Neural cell (in vitro differentiated cells): ENCODE results near the gene CPLX1. TPM values are rescaled to one million over a fixed set of nuclear protein-coding genes. Genes with fewer than 3 reads are reported as not detected.

Experiments used
- H2AFZ ChIP-seq: fragments of 200-600, 300-800 bp; sonication (generic), shearing (Covaris generic); 2 replicates; pipeline ENCODE4 v1.6.0; 2014; ENCODE audit warnings: low read depth, mild to moderate bottlenecking, antibody characterized with exemption, low read length, moderate library complexity
- H3F3A ChIP-seq: fragments of 200-600 bp; shearing (Covaris generic); 2 replicates; pipeline ENCODE4 v1.6.1; 2016; ENCODE audit warnings: mild to moderate bottlenecking, moderate library complexity, mixed read lengths, antibody characterized with exemption, low read length; ENCODE audit not compliant: insufficient read depth, poor library complexity, severe bottlenecking
- H3K27ac ChIP-seq: fragments of 200-600, 300-800 bp; sonication (generic), shearing (Covaris generic); 2 replicates; pipeline ENCODE4 v1.5.1; 2014; ENCODE audit warnings: mild to moderate bottlenecking, low read length, moderate library complexity
- H3K27me3 ChIP-seq: fragments of 300-800, 200-600 bp; sonication (generic), shearing (Covaris generic); 2 replicates; pipeline ENCODE4 v1.6.0; 2014; ENCODE audit warnings: mild to moderate bottlenecking, low read depth, low read length, moderate library complexity; ENCODE audit not compliant: insufficient read depth
- H3K36me3 ChIP-seq: fragments of 300-800, 200-600 bp; sonication (generic), shearing (Covaris generic); 2 replicates; pipeline ENCODE4 v1.5.1; 2014; ENCODE audit warnings: mild to moderate bottlenecking, antibody characterized with exemption, low read length, moderate library complexity; ENCODE audit not compliant: insufficient read depth
- H3K4me2 ChIP-seq: fragments of 300-800, 200-600 bp; sonication (generic), shearing (Covaris generic); 2 replicates; pipeline ENCODE4 v1.6.0; 2014; ENCODE audit warnings: mild to moderate bottlenecking, low read length
- H3K4me3 ChIP-seq: fragments of 300-800, 200-600 bp; sonication (generic), shearing (Covaris generic); 2 replicates; pipeline ENCODE4 v1.5.1; 2014; ENCODE audit warnings: mild to moderate bottlenecking, low read length, moderate library complexity
- H3K79me2 ChIP-seq: fragments of 200-600 bp; shearing (Covaris generic); replicated peaks from 2 replicates; pipeline ENCODE4 v1.6.0; 2014; ENCODE audit warnings: mild to moderate bottlenecking, low read length, moderate library complexity; ENCODE audit not compliant: insufficient read depth
- H3K9ac ChIP-seq: fragments of 300-800, 200-600 bp; sonication (generic), shearing (Covaris generic); 2 replicates; pipeline ENCODE4 v1.6.1; 2016; ENCODE audit warnings: mild to moderate bottlenecking, low read length, mixed read lengths
- H3K9me2 ChIP-seq: fragments of 200-600 bp; shearing (Covaris generic); 2 replicates; pipeline ENCODE4 v1.6.1; 2016; ENCODE audit warnings: mild to moderate bottlenecking, low read length, mixed read lengths; ENCODE audit not compliant: insufficient read depth
- H3K9me3 ChIP-seq: fragments of 200-600, 300-800 bp; sonication (generic), shearing (Covaris generic); 2 replicates; pipeline ENCODE4 v1.6.1; 2016; ENCODE audit warnings: mild to moderate bottlenecking, mixed run types, low read length, moderate library complexity, mixed read lengths
- H4K20me1 ChIP-seq: fragments of 200-600 bp; shearing (Covaris generic); 2 replicates; pipeline ENCODE4 v1.6.1; 2016; ENCODE audit warnings: mild to moderate bottlenecking, mixed run types; ENCODE audit not compliant: insufficient read depth
- CTCF ChIP-seq: fragments of 450-650 bp; IDR thresholded peaks from 2 replicates; pipeline ENCODE4 v1.5.1; 2014; ENCODE audit warnings: antibody characterized with exemption, mild to moderate bottlenecking, moderate library complexity; ENCODE audit not compliant: poor library complexity, severe bottlenecking
- EP300 ChIP-seq: fragments of 450-650 bp; conservative IDR thresholded peaks from 2 replicates; pipeline ENCODE4 v1.6.1; 2014; ENCODE audit warnings: antibody characterized with exemption, mild to moderate bottlenecking, moderate library complexity; ENCODE audit not compliant: poor library complexity, severe bottlenecking
- EZH2 ChIP-seq: fragments of 200-600, 300-800 bp; shearing (Covaris generic), sonication (generic); IDR thresholded peaks from 2 replicates; pipeline ENCODE4 v1.6.1; 2014; ENCODE audit warnings: antibody characterized with exemption, low read length, borderline replicate concordance, mild to moderate bottlenecking; ENCODE audit not compliant: insufficient read depth, poor library complexity, severe bottlenecking
- MXI1 ChIP-seq: fragments of 450-650 bp; conservative IDR thresholded peaks from 2 replicates; pipeline ENCODE4 v1.6.1; 2014; ENCODE audit warnings: antibody characterized with exemption, mild to moderate bottlenecking; ENCODE audit not compliant: poor library complexity, severe bottlenecking
- POLR2AphosphoS5 ChIP-seq: IDR thresholded peaks from 2 replicates; pipeline ENCODE4 v1.6.1; 2012
- RAD21 ChIP-seq: fragments of 450-650 bp; conservative IDR thresholded peaks from 2 replicates; pipeline ENCODE4 v1.6.1; 2014; ENCODE audit warnings: antibody characterized with exemption, mild to moderate bottlenecking, moderate library complexity
- REST ChIP-seq: IDR thresholded peaks from 2 replicates; pipeline ENCODE4 v1.6.1; 2012; ENCODE audit warnings: borderline replicate concordance
- SMC3 ChIP-seq: fragments of 450-650 bp; conservative IDR thresholded peaks from 2 replicates; pipeline ENCODE4 v1.6.1; 2014; ENCODE audit warnings: antibody characterized with exemption, mild to moderate bottlenecking, moderate library complexity; ENCODE audit not compliant: poor library complexity
- TAF1 ChIP-seq: IDR thresholded peaks from 2 replicates; pipeline ENCODE4 v1.6.1; 2012; ENCODE audit warnings: low read depth
- polyA plus RNA-seq: library from polyadenylated mRNA; depleted of rRNA; stranded (reverse); fragments of >200 nt; gene quantifications from 2 replicates; pipeline ENCODE4 v1.2.3, GENCODE V29; 2014

CPLX1 gene
- polyA plus RNA-seq, 1 donor from 2014 or later = 7.6 TPM

DNA sequence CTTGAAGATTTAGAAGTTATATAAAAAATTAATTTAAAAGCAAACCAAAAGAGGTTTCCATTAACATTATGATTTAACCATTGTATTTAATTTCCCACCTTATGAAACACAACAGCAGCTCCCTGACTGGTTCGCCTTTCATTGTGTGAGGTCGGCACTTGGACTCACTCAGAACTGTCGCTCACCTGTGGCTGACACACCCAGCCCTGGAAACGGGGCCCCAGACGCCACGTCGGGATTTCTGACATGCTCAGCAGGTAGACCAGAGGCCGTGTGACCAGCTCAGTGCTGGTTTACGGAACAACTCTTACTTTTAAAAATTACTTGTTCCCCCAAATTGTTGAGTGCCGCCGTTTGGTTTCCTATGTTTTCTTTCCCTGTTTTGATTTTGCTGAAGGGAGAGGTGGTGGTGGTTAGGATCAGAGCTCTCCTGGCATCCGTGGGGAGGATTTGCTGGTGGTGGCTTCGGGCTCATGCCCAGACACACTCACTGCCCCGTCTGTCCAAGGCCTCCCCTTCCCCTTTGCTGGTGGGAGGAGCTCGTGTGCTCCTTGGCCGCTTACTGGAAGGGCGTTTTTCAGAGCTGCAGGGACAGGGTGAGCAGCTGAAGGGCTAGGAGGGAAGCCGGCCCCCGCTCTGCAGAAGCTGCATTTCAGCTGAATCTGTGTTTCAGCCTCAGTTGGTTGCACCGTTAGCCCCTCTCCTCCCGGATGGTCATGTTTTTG, 59.2 kb downstream of the CPLX1 start:
- Histone ChIP-seq H3K9ac (no peak overlapping the region), H3K27ac (no peak overlapping the region), H3K27me3 (no peaks in the 10 kb centered on the region), H3K9me3 (no peaks in the 10 kb centered on the region), H3K4me3 (no peak overlapping the region), H3F3A (no peaks in the 10 kb centered on the region), H3K4me2 (no peak overlapping the region), H4K20me1 (peaks cover 15% of the 10 kb centered on the region), H2AFZ (no peak overlapping the region), H3K36me3 (peaks cover 17% of the 10 kb centered on the region), H3K9me2 (no peaks in the 10 kb centered on the region), H3K79me2 (peaks cover 7% of the 10 kb centered on the region)
- TF ChIP-seq EZH2 (no peak), MXI1 (no peak), TAF1 (no peak), POLR2AphosphoS5 (no peak), EP300 (no peak), REST (no peak), SMC3 (no peak), RAD21 (no peak), CTCF (no peak)

- H3K27ac ChIP-seq = no peak overlapping the region
- peaks cover 15% of the 10 kb centered on the region for H4K20me1 ChIP-seq
- no peaks in the 10 kb centered on the region for H3K27me3 ChIP-seq
- H3K36me3 ChIP-seq = peaks cover 17% of the 10 kb centered on the region
- H3K4me2 ChIP-seq = no peak overlapping the region
- H2AFZ ChIP-seq = no peak overlapping the region
- H3K9me2 ChIP-seq = no peaks in the 10 kb centered on the region
- no peaks in the 10 kb centered on the region for H3K9me3 ChIP-seq
- H3K9ac ChIP-seq = no peak overlapping the region
- peaks cover 7% of the 10 kb centered on the region for H3K79me2 ChIP-seq
- H3K4me3 ChIP-seq = no peak overlapping the region
- TF ChIP-seq POLR2AphosphoS5 (no peak), REST (no peak), TAF1 (no peak), EP300 (no peak), MXI1 (no peak), CTCF (no peak), RAD21 (no peak), SMC3 (no peak), EZH2 (no peak)
- no peaks in the 10 kb centered on the region for H3F3A ChIP-seq
Measured at GRCh38 chr4:766152-766515, 59.8 kb downstream of the CPLX1 start.
